CD4-positive, CD25-positive, alpha-beta regulatory T cell (primary cell): ENCODE results near the gene ARF1. TPM values are rescaled to one million over a fixed set of nuclear protein-coding genes. Genes with fewer than 3 reads are reported as not detected.

Experiments
- ATAC-seq, 2 donors: fragments of 150-1000 bp; cut with Tn5 transposase; one replicate each; pipeline ENCODE4 v1.10.0; 2021; ENCODE audit warnings: low read depth in 2 of 2, moderate number of reproducible peaks in 2 of 2, moderate library complexity in 1 of 2
- DNase-seq, 3 donors: peaks; one replicate each; pipeline versions ENCODE4 v3.0.0 to v3.0.0-alpha.2; 2012 to 2022; ENCODE audit warnings: mixed read lengths in 1 of 3
- H3K27ac ChIP-seq: one replicate; pipeline ENCODE4 v1.7.0; 2013; ENCODE audit warnings: mild to moderate bottlenecking, low read length; ENCODE audit not compliant: insufficient read depth, poor library complexity, severe bottlenecking
- H3K27me3 ChIP-seq: one replicate; pipeline ENCODE4 v1.7.0; 2013; ENCODE audit warnings: low read length; ENCODE audit not compliant: control insufficient read depth, insufficient read depth
- H3K36me3 ChIP-seq: one replicate; pipeline ENCODE4 v1.7.0; 2013; ENCODE audit warnings: mild to moderate bottlenecking, low read length, moderate library complexity; ENCODE audit not compliant: control insufficient read depth, insufficient read depth
- H3K4me1 ChIP-seq: 2 replicates; pipeline ENCODE4 v1.7.0; 2013; ENCODE audit warnings: mild to moderate bottlenecking, low read length; ENCODE audit not compliant: insufficient read depth, control insufficient read depth, poor library complexity, severe bottlenecking
- H3K4me3 ChIP-seq: one replicate; pipeline ENCODE4 v1.7.0; 2013; ENCODE audit warnings: low read depth, mild to moderate bottlenecking, low read length, moderate library complexity
- H3K9me3 ChIP-seq, 2 experiments: 1 replicate in 1 of 2; 2 replicates in 1 of 2; pipeline ENCODE4 v1.7.0; 2013; ENCODE audit warnings: low read length in 2 of 2, mild to moderate bottlenecking in 1 of 2, moderate library complexity in 1 of 2; ENCODE audit not compliant: control insufficient read depth in 2 of 2
- H3K27ac Mint-ChIP-seq, 3 donors: one replicate each; pipeline ENCODE4 v1.8.0; 2020 to 2022; ENCODE audit warnings: mild to moderate bottlenecking in 3 of 3, mixed read lengths in 3 of 3, moderate library complexity in 2 of 3
- H3K27me3 Mint-ChIP-seq: one replicate; pipeline ENCODE4 v1.8.0; 2022; ENCODE audit warnings: mild to moderate bottlenecking, mixed read lengths
- H3K36me3 Mint-ChIP-seq: one replicate; pipeline ENCODE4 v1.8.0; 2020; ENCODE audit warnings: mixed read lengths
- H3K4me1 Mint-ChIP-seq, 4 donors: one replicate each; pipeline ENCODE4 v1.8.0; 2020 to 2022; ENCODE audit warnings: mixed read lengths in 4 of 4, mild to moderate bottlenecking in 1 of 4
- H3K4me3 Mint-ChIP-seq, 4 donors: one replicate each; pipeline ENCODE4 v1.8.0; 2020 to 2022; ENCODE audit warnings: mild to moderate bottlenecking in 4 of 4, mixed read lengths in 4 of 4, moderate library complexity in 3 of 4
- H3K9me3 Mint-ChIP-seq, 7 donors: one replicate each; pipeline ENCODE4 v1.8.0; 2020 to 2022; ENCODE audit warnings: mixed read lengths in 7 of 7, mild to moderate bottlenecking in 3 of 7, moderate library complexity in 2 of 7
- polyA plus RNA-seq, 4 donors: library from polyadenylated mRNA; unstranded; fragments of 300-500 nt; fragmentation: Illumina TruSeq; gene quantifications; one replicate each; pipeline ENCODE4 v1.2.3, GENCODE V29; 2021
- total RNA-seq: library from RNA; stranded (reverse); gene quantifications from one replicate; pipeline ENCODE4 v1.2.3, GENCODE V29; 2022

Gene ARF1
- total and polyA plus RNA-seq, 5 donors from 2014 or later, result 335 to 517 (median 476) TPM

DNA sequence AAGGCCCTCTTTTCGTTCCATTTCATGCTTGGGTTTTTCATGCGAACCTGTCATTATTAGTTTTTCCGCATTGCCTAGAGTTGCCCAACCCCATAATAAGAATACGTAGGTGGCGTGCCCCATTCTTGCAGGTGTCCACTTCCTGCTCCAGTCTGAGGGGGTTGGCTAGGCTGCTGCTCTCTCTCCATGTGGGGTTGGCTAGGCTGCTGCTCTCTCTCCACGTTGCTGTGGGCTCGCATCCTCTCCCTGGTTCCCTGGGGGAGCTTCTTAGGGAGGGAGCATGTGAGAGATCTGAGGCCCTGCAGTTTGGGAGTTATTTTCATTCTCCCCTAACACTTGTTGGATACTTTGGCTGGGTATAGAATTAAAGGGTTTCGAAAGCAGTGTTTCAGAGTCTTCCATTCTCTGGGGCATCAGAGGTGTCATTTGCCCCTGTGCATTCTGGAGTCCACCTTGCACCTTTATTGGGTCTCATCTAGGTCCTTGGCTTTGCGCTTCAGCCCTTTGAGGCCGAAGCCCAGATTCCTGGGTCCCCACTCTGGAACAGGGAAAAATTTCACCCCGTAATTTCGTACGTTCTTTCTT is 12.0 kb downstream of the ARF1 start:
- Histone ChIP-seq H3K36me3 (peaks cover 50% of the 10 kb centered on the region), H3K4me1 (peaks cover 32% of the 10 kb centered on the region), H3K4me3 (no peak overlapping the region), H3K27me3 (no peaks in the 10 kb centered on the region), H3K27ac (no peak overlapping the region), H3K9me3 (peaks cover 6 to 14% of the 10 kb centered on the region in 2 experiments)
- Mint-ChIP-seq H3K27me3 (no peaks in the 10 kb centered on the region), H3K27ac (peak overlapping the region; percentile 48 to 68 (median 56)), H3K9me3 (peaks cover 0 to 14% (median 2%) of the 10 kb centered on the region in 7 donors), H3K4me3 (peak overlapping the region in 1 of 4 donors; percentile 58), H3K4me1 (peaks cover 17 to 75% (median 37%) of the 10 kb centered on the region in 4 donors), H3K36me3 (peaks cover 52% of the 10 kb centered on the region)
- ATAC-seq, result no peak
- no peak for DNase-seq

DNA sequence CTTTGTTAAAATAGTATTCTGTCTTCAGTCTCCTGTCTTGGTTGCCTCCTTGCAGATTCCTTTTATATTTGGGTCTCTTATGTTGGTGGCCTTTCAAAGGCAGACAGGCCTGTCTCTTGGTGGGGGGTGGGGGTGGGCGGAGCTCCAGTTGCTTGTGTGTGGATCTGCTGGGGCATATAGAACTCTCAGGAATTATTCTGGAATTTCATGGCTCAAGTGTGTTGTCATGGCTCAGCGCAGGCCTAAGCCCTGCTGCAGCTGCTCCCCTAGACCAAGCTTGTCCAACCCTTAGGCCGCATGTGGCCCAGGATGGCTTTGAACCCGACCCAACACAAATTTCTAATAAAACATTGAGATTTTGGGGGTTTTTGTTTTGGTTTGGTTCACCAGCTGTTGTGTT is 12.7 kb downstream of the ARF1 start:
- H3K4me1 Mint-ChIP-seq, result peaks cover 17 to 69% (median 32%) of the 10 kb centered on the region in 4 donors
- H3K4me3 ChIP-seq, result no peak overlapping the region
- peaks cover 0 to 14% (median 2%) of the 10 kb centered on the region in 7 donors for H3K9me3 Mint-ChIP-seq
- H3K27ac ChIP-seq, result no peak overlapping the region
- H3K4me3 Mint-ChIP-seq, result peak overlapping the region in 2 of 4 donors; percentile 58 to 74
- no peaks in the 10 kb centered on the region for H3K27me3 Mint-ChIP-seq
- H3K9me3 ChIP-seq, result peaks cover 6 to 14% of the 10 kb centered on the region in 2 experiments
- peaks cover 53% of the 10 kb centered on the region for H3K36me3 ChIP-seq
- no peak for ATAC-seq
- H3K4me1 ChIP-seq, result peaks cover 25% of the 10 kb centered on the region
- H3K36me3 Mint-ChIP-seq, result peaks cover 53% of the 10 kb centered on the region
- peak overlapping the region in 2 of 3 donors; percentile 48 to 68 for H3K27ac Mint-ChIP-seq
- no peaks in the 10 kb centered on the region for H3K27me3 ChIP-seq
- DNase-seq, result no peak

DNA sequence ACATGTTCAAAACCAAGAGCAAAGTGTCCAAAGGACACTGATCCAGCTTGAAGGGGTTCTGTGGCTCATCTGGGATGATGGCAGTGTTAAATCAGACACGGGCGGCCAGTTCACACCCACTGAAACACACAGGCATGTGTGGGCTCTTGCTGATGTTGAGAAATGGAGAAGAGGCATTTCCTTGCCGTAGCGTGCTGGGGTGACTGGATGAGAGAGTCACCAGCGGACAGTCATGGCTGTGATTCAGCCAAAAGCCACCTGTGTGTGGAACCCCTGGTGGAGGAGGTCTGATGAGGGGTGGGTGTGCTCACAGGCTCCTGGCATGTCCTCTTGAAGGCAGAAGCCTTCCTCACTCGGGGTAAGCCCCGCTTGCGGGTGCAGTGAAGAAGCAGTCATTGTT is 13.4 kb downstream of the ARF1 start:
- H3K27ac ChIP-seq, result no peak overlapping the region
- H3K4me1 Mint-ChIP-seq, result peaks cover 11 to 61% (median 28%) of the 10 kb centered on the region in 4 donors
- no peaks in the 10 kb centered on the region for H3K27me3 ChIP-seq
- no peak overlapping the region for H3K4me3 ChIP-seq
- DNase-seq, result no peak
- peaks cover 52% of the 10 kb centered on the region for H3K36me3 ChIP-seq
- ATAC-seq, result no peak
- peaks cover 6 to 14% of the 10 kb centered on the region in 2 experiments for H3K9me3 ChIP-seq
- H3K4me3 Mint-ChIP-seq, result no peak overlapping the region
- peak overlapping the region in 1 of 3 donors; percentile 36 for H3K27ac Mint-ChIP-seq
- peaks cover 17% of the 10 kb centered on the region for H3K4me1 ChIP-seq
- peaks cover 53% of the 10 kb centered on the region for H3K36me3 Mint-ChIP-seq
- H3K27me3 Mint-ChIP-seq, result no peaks in the 10 kb centered on the region
- H3K9me3 Mint-ChIP-seq, result peaks cover 0 to 14% (median 2%) of the 10 kb centered on the region in 7 donors

GRCh38 chr1:228096416-228097332 is 14.2 kb downstream of the ARF1 start:
- Mint-ChIP-seq H3K36me3 (peaks cover 52% of the 10 kb centered on the region), H3K4me1 (peaks cover 3 to 61% (median 23%) of the 10 kb centered on the region in 4 donors), H3K4me3 (peak overlapping the region in 1 of 4 donors; percentile 63), H3K27ac (no peak overlapping the region), H3K27me3 (no peaks in the 10 kb centered on the region), H3K9me3 (peaks cover 0 to 14% (median 2%) of the 10 kb centered on the region in 7 donors)
- ATAC-seq, result no peak
- no peaks in the 10 kb centered on the region for H3K27me3 ChIP-seq
- DNase-seq, result no peak
- H3K9me3 ChIP-seq, result peaks cover 6 to 14% of the 10 kb centered on the region in 2 experiments
- no peak overlapping the region for H3K4me3 ChIP-seq
- H3K27ac ChIP-seq, result peak overlapping the region; percentile 14
- H3K4me1 ChIP-seq, result peaks cover 17% of the 10 kb centered on the region
- peaks cover 48% of the 10 kb centered on the region for H3K36me3 ChIP-seq

DNA sequence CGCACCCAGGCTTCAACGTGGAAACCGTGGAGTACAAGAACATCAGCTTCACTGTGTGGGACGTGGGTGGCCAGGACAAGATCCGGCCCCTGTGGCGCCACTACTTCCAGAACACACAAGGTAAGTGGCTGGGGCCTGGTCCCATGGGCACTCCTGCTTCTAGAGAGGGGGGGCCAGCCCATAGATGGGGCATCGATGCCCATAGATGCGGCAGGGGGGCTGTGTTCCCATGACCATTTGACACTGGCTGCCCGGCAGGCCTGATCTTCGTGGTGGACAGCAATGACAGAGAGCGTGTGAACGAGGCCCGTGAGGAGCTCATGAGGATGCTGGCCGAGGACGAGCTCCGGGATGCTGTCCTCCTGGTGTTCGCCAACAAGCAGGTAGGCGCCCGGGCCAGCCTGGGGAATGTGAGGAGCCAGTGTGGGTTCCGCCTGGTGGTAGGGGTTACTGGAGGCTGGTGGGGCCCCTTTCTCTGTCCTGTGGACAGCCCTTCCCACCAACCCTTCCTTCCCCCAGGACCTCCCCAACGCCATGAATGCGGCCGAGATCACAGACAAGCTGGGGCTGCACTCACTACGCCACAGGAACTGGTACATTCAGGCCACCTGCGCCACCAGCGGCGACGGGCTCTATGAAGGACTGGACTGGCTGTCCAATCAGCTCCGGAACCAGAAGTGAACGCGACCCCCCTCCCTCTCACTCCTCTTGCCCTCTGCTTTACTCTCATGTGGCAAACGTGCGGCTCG is 15.0 kb downstream of the ARF1 start:
- H3K36me3 ChIP-seq, result peaks cover 45% of the 10 kb centered on the region
- H3K9me3 ChIP-seq, result peaks cover 6 to 14% of the 10 kb centered on the region in 2 experiments
- Mint-ChIP-seq H3K4me1 (peaks cover 0 to 55% (median 15%) of the 10 kb centered on the region in 4 donors), H3K4me3 (peak overlapping the region in 2 of 4 donors; percentile 56 to 63), H3K27me3 (no peaks in the 10 kb centered on the region), H3K27ac (peak overlapping the region in 1 of 3 donors; percentile 20), H3K36me3 (peaks cover 44% of the 10 kb centered on the region), H3K9me3 (peaks cover 0 to 14% (median 2%) of the 10 kb centered on the region in 7 donors)
- ATAC-seq (no peak), DNase-seq (no peak)
- no peaks in the 10 kb centered on the region for H3K27me3 ChIP-seq
- H3K27ac ChIP-seq, result no peak overlapping the region
- H3K4me1 ChIP-seq, result peaks cover 19% of the 10 kb centered on the region
- H3K4me3 ChIP-seq, result no peak overlapping the region

GRCh38 chr1:228098323-228098931 is 15.9 kb downstream of the ARF1 start:
- Mint-ChIP-seq H3K36me3 (peaks cover 43% of the 10 kb centered on the region), H3K4me1 (peaks cover 0 to 54% (median 15%) of the 10 kb centered on the region in 4 donors), H3K27ac (peak overlapping the region in 1 of 3 donors; percentile 15), H3K4me3 (peak overlapping the region in 2 of 4 donors; percentile 54 to 96), H3K27me3 (no peaks in the 10 kb centered on the region), H3K9me3 (peaks cover 0 to 14% (median 2%) of the 10 kb centered on the region in 7 donors)
- Histone ChIP-seq H3K27ac (no peak overlapping the region), H3K36me3 (peaks cover 38% of the 10 kb centered on the region), H3K9me3 (peaks cover 6 to 14% of the 10 kb centered on the region in 2 experiments), H3K4me1 (peaks cover 21% of the 10 kb centered on the region), H3K4me3 (no peak overlapping the region), H3K27me3 (no peaks in the 10 kb centered on the region)
- no peak for DNase-seq
- no peak for ATAC-seq

DNA sequence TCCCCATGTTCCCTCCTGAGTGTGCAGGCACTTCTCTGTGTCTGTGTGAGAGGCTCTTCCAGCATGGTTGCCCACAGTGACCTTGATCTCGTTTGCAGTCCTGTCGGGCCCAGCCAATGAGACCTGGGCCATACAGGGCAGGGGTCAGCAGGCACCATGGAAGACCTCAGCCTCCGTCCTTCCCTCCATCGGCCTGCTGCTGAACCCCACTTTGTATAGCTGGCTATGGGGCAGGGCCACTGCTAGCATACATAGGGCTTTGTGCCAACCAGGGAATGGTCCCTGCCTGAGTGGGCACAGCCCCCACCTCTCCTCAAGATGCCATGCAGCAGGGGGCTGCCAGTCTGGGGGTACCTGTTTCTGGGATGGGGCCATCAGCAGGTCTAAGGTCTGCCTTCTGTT is 16.8 kb downstream of the ARF1 start:
- peaks cover 0 to 59% (median 16%) of the 10 kb centered on the region in 4 donors for H3K4me1 Mint-ChIP-seq
- no peak for ATAC-seq
- H3K36me3 ChIP-seq, result peaks cover 36% of the 10 kb centered on the region

More for the DNA sequence above, 16.8 kb downstream of the ARF1 start:
- Mint-ChIP-seq H3K27me3 (no peaks in the 10 kb centered on the region), H3K27ac (no peak overlapping the region), H3K4me3 (peak overlapping the region in 2 of 4 donors; percentile 75 to 96), H3K36me3 (peaks cover 39% of the 10 kb centered on the region), H3K9me3 (peaks cover 0 to 11% (median 2%) of the 10 kb centered on the region in 7 donors)
- no peak for DNase-seq
- H3K9me3 ChIP-seq, result peaks cover 6 to 9% of the 10 kb centered on the region in 2 experiments
- no peak overlapping the region for H3K27ac ChIP-seq
- H3K27me3 ChIP-seq, result no peaks in the 10 kb centered on the region
- H3K4me3 ChIP-seq, result no peak overlapping the region
- peaks cover 28% of the 10 kb centered on the region for H3K4me1 ChIP-seq
